GM23338 (cell line): ENCODE measurements around the gene THOC7. TPM values are rescaled to one million over a fixed set of nuclear protein-coding genes. Genes with fewer than 3 reads are reported as not detected.

Experiments
- ATAC-seq: fragments of 200-7000 bp; cut with Tn5 transposase; 3 replicates; pipeline ENCODE4 v1.9.1; 2020
- DNase-seq: peaks from one replicate; pipeline ENCODE4 v3.0.0-alpha.2; 2015; ENCODE audit warnings: low spot score
- H2AFZ ChIP-seq: fragments of 200-600 bp; sonication (generic); 2 replicates; pipeline ENCODE4 v1.8.0; 2016; ENCODE audit warnings: antibody characterized with exemption, mild to moderate bottlenecking, moderate library complexity
- H3F3A ChIP-seq: fragments of 200-600 bp; sonication (generic); replicated peaks from 2 replicates; pipeline ENCODE4 v1.8.0; 2017; ENCODE audit warnings: antibody characterized with exemption, mixed run types, low read depth
- H3K27ac ChIP-seq: fragments of 200-600 bp; sonication (generic); 2 replicates; pipeline ENCODE4 v1.6.1; 2016; ENCODE audit warnings: low read depth
- H3K27me3 ChIP-seq: fragments of 200-600 bp; sonication (generic); 2 replicates; pipeline ENCODE4 v1.8.0; 2016; ENCODE audit warnings: mild to moderate bottlenecking, mixed run types, moderate library complexity; ENCODE audit not compliant: insufficient read depth
- H3K36me3 ChIP-seq: fragments of 200-600 bp; sonication (generic); 2 replicates; pipeline ENCODE4 v1.8.0; 2016; ENCODE audit warnings: mild to moderate bottlenecking; ENCODE audit not compliant: insufficient read depth
- H3K4me1 ChIP-seq: fragments of 200-600 bp; sonication (generic); 2 replicates; pipeline ENCODE4 v1.8.0; 2016; ENCODE audit warnings: mild to moderate bottlenecking, moderate library complexity; ENCODE audit not compliant: insufficient read depth
- H3K4me2 ChIP-seq: fragments of 200-600 bp; sonication (generic); 2 replicates; pipeline ENCODE4 v1.7.1; 2017; ENCODE audit warnings: mixed run types
- H3K4me3 ChIP-seq: fragments of 200-600 bp; sonication (generic); 2 replicates; pipeline ENCODE4 v1.6.1; 2016; ENCODE audit warnings: mixed run types
- H3K79me2 ChIP-seq: fragments of 200-600 bp; sonication (generic); replicated peaks from 2 replicates; pipeline ENCODE4 v1.8.0; 2017; ENCODE audit warnings: mild to moderate bottlenecking; ENCODE audit not compliant: insufficient read depth
- H3K9me2 ChIP-seq: fragments of 200-600 bp; sonication (generic); 2 replicates; pipeline ENCODE4 v1.8.0; 2017; ENCODE audit not compliant: insufficient read depth
- H4K20me1 ChIP-seq: fragments of 200-600 bp; sonication (generic); replicated peaks from 2 replicates; pipeline ENCODE4 v1.8.0; 2017; ENCODE audit warnings: mild to moderate bottlenecking; ENCODE audit not compliant: insufficient read depth
- H3K27ac Mint-ChIP-seq: 2 replicates; pipeline ENCODE4 v1.8.0; 2020; ENCODE audit warnings: inconsistent platforms, mild to moderate bottlenecking, moderate library complexity, mixed read lengths
- H3K27me3 Mint-ChIP-seq: 3 replicates; pipeline ENCODE4 v1.8.0; 2022; ENCODE audit warnings: low read depth, mild to moderate bottlenecking, moderate library complexity, mixed read lengths, inconsistent platforms; ENCODE audit not compliant: insufficient read depth, poor library complexity
- H3K36me3 Mint-ChIP-seq: 3 replicates; pipeline ENCODE4 v1.8.0; 2021; ENCODE audit warnings: low read depth, mild to moderate bottlenecking, inconsistent platforms, moderate library complexity, mixed read lengths
- H3K4me1 Mint-ChIP-seq: 3 replicates; pipeline ENCODE4 v1.8.0; 2020; ENCODE audit warnings: mild to moderate bottlenecking, inconsistent platforms, mixed read lengths
- H3K4me3 Mint-ChIP-seq: 3 replicates; pipeline ENCODE4 v1.8.0; 2021; ENCODE audit warnings: moderate library complexity, mild to moderate bottlenecking, inconsistent platforms, mixed read lengths
- H3K9me3 Mint-ChIP-seq: 3 replicates; pipeline ENCODE4 v1.8.0; 2020; ENCODE audit warnings: moderate library complexity, mild to moderate bottlenecking, inconsistent platforms, mixed read lengths
- CREB1 ChIP-seq: fragments of 250-450 bp; sonication (Bioruptor Pico); IDR thresholded peaks from 2 replicates; pipeline ENCODE4 v1.5.0; 2020; ENCODE audit warnings: low read depth, mild to moderate bottlenecking, moderate library complexity
- EZH2 ChIP-seq: fragments of 200-600 bp; sonication (generic); IDR thresholded peaks from one replicate; pipeline ENCODE4 v1.8.0; 2017; ENCODE audit warnings: antibody characterized with exemption, mild to moderate bottlenecking, low read depth; ENCODE audit not compliant: unreplicated experiment
- EZH2phosphoT487 ChIP-seq: fragments of 200-600 bp; sonication (generic); IDR thresholded peaks from one replicate; pipeline ENCODE4 v1.8.1; 2018; ENCODE audit warnings: antibody characterized with exemption; ENCODE audit not compliant: unreplicated experiment
- JUNB ChIP-seq: IDR thresholded peaks from one replicate; pipeline ENCODE4 v1.6.1; 2016; ENCODE audit warnings: antibody characterized with exemption; ENCODE audit not compliant: unreplicated experiment
- NANOG ChIP-seq: IDR thresholded peaks from 2 replicates; pipeline ENCODE4 v1.6.1; 2016; ENCODE audit warnings: antibody characterized with exemption, borderline replicate concordance
- POLR2AphosphoS5 ChIP-seq: IDR thresholded peaks from 2 replicates; pipeline ENCODE4 v1.6.1; 2016; ENCODE audit warnings: antibody characterized with exemption, low read depth
- STAT1 ChIP-seq: IDR thresholded peaks from one replicate; pipeline ENCODE4 v1.6.1; 2016; ENCODE audit warnings: antibody characterized with exemption; ENCODE audit not compliant: unreplicated experiment
- ZNF114 ChIP-seq: fragments of 250-450 bp; sonication (Bioruptor Pico); IDR thresholded peaks from 2 replicates; pipeline ENCODE4 v1.5.0; 2020; ENCODE audit warnings: mild to moderate bottlenecking, moderate library complexity
- ZNF331 ChIP-seq: fragments of 250-450 bp; sonication (Bioruptor Pico); IDR thresholded peaks from 2 replicates; pipeline ENCODE4 v1.5.0; 2020; ENCODE audit warnings: low read depth, mild to moderate bottlenecking, moderate library complexity
- polyA plus RNA-seq: library from polyadenylated mRNA; unstranded; fragments of >200 nt; fragmentation: Nextera tagmentation; extraction: Ambion mirVana; gene quantifications from 2 replicates; pipeline ENCODE4 v1.2.1, GENCODE V29; 2016
- total RNA-seq: library from RNA; depleted of rRNA; stranded (reverse); fragments of >200 nt; shearing (Covaris generic); gene quantifications from 2 replicates; pipeline ENCODE4 v1.2.3, GENCODE V29; 2014
- TF ChIP-seq, protein P1 (sequence below): fragments of 250-450 bp; sonication (Bioruptor Pico); IDR thresholded peaks from 2 replicates; pipeline ENCODE4 v1.5.0; 2020; ENCODE audit warnings: mild to moderate bottlenecking, moderate library complexity
- TF ChIP-seq, protein P2 (sequence below), 2 experiments: fragments of 200-600 bp in 1 of 2; sonication (generic) in 1 of 2; conservative IDR thresholded peaks; 2 replicates each; pipeline versions ENCODE4 v1.5.1 to v1.6.1; 2016 to 2017; ENCODE audit warnings: antibody characterized with exemption in 2 of 2, low read depth in 2 of 2, mild to moderate bottlenecking in 2 of 2, moderate library complexity in 1 of 2
- TF ChIP-seq, protein P3 (sequence below): IDR thresholded peaks from one replicate; pipeline ENCODE4 v1.6.1; 2018; ENCODE audit warnings: antibody characterized with exemption; ENCODE audit not compliant: unreplicated experiment
- TF ChIP-seq, protein P4 (sequence below): IDR thresholded peaks from 2 replicates; pipeline ENCODE4 v1.6.1; 2016; ENCODE audit warnings: antibody characterized with exemption

The THOC7 gene
- total and polyA plus RNA-seq, 2 experiments from 2014 or later: 53.9 to 166 TPM

DNA sequence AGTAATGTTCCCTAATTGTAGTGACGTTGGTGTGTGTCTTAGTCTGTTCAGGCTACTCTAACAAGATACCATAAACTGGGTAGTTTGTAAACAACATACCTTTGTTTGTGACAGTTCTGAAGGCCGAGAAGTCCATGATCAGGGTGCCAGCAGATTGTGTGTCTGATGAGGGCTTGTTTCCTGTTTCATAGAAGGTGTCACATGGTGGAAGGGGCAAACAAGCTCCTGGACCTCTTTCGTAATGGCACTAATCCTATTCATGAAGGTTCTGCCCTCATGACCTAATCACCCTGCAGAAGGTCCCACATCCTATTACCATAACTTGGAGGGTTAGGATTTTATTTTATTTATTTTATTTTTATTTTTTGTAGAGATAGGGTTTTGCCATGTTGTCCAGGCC, 11.2 kb upstream of the THOC7 start (continued):
- TF ChIP-seq CREB1: no peak
- no peak for TF ChIP-seq ZNF114 (CRISPR knock-in tag)
- TF ChIP-seq NANOG: no peak

DNA sequence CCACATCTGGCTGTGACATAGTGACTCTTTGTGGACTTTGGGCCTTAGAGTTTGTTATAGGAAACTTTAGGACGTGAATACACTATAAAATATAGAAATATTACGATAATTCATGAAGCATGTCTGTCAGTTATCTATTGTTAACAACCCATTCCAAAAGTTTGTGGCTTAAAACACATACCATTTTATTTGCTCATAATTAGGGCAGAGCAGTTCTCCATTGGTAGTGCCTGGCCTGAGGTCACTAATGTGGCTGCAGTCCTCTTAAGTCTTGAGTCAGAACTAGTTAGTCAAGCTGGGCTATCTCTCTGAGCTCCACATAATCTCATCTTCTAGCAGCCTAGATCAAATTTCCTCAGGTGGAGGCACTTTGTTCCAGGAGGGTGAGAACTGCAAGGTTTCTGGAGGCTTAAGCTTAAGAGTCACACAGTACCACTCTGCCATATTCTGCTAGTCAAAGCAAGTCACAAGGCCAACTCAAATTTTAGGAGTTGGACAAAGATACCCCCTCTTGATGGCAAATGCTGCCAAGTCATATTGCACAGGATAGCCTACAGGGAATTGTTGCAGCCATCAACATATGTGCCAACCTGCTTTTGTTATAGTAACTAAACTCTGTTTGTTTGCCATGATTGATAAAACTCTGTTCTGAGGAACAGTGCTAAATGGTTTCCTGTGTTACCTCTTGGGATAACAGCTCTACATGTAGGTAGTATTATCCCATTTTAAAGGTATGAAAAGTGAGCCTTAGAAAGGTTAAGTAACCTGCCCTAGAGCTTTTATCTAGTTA, 8.7 kb upstream of the THOC7 start:
- no peaks in the 10 kb centered on the region for H3F3A ChIP-seq
- H3K27ac Mint-ChIP-seq: no peak overlapping the region
- peak; percentile 44; the same call in 2 of the 3 replicates for ATAC-seq
- no peak overlapping the region for H2AFZ ChIP-seq
- H3K9me3 Mint-ChIP-seq: no peaks in the 10 kb centered on the region
- peaks cover 99% of the 10 kb centered on the region for H3K79me2 ChIP-seq
- no peak overlapping the region for H3K4me3 ChIP-seq
- H3K4me1 ChIP-seq: peaks cover 16% of the 10 kb centered on the region
- no peak overlapping the region for H3K27ac ChIP-seq
- no peaks in the 10 kb centered on the region for H3K9me2 ChIP-seq
- no peaks in the 10 kb centered on the region for H3K36me3 ChIP-seq
- no peaks in the 10 kb centered on the region for H4K20me1 ChIP-seq
- no peaks in the 10 kb centered on the region for H3K36me3 Mint-ChIP-seq
- H3K4me2 ChIP-seq: no peak overlapping the region
- H3K4me3 Mint-ChIP-seq: no peak overlapping the region
- no peaks in the 10 kb centered on the region for H3K27me3 ChIP-seq
- no peak for DNase-seq
- H3K4me1 Mint-ChIP-seq: peaks cover 26% of the 10 kb centered on the region
- H3K27me3 Mint-ChIP-seq: no peaks in the 10 kb centered on the region
- TF ChIP-seq STAT1 (no peak), EZH2 (no peak), POLR2AphosphoS5 (no peak), JUNB (no peak), ZNF331 (no peak), ZNF114 (CRISPR knock-in tag) (no peak), EZH2phosphoT487 (no peak)
- TF ChIP-seq, protein P1, sequence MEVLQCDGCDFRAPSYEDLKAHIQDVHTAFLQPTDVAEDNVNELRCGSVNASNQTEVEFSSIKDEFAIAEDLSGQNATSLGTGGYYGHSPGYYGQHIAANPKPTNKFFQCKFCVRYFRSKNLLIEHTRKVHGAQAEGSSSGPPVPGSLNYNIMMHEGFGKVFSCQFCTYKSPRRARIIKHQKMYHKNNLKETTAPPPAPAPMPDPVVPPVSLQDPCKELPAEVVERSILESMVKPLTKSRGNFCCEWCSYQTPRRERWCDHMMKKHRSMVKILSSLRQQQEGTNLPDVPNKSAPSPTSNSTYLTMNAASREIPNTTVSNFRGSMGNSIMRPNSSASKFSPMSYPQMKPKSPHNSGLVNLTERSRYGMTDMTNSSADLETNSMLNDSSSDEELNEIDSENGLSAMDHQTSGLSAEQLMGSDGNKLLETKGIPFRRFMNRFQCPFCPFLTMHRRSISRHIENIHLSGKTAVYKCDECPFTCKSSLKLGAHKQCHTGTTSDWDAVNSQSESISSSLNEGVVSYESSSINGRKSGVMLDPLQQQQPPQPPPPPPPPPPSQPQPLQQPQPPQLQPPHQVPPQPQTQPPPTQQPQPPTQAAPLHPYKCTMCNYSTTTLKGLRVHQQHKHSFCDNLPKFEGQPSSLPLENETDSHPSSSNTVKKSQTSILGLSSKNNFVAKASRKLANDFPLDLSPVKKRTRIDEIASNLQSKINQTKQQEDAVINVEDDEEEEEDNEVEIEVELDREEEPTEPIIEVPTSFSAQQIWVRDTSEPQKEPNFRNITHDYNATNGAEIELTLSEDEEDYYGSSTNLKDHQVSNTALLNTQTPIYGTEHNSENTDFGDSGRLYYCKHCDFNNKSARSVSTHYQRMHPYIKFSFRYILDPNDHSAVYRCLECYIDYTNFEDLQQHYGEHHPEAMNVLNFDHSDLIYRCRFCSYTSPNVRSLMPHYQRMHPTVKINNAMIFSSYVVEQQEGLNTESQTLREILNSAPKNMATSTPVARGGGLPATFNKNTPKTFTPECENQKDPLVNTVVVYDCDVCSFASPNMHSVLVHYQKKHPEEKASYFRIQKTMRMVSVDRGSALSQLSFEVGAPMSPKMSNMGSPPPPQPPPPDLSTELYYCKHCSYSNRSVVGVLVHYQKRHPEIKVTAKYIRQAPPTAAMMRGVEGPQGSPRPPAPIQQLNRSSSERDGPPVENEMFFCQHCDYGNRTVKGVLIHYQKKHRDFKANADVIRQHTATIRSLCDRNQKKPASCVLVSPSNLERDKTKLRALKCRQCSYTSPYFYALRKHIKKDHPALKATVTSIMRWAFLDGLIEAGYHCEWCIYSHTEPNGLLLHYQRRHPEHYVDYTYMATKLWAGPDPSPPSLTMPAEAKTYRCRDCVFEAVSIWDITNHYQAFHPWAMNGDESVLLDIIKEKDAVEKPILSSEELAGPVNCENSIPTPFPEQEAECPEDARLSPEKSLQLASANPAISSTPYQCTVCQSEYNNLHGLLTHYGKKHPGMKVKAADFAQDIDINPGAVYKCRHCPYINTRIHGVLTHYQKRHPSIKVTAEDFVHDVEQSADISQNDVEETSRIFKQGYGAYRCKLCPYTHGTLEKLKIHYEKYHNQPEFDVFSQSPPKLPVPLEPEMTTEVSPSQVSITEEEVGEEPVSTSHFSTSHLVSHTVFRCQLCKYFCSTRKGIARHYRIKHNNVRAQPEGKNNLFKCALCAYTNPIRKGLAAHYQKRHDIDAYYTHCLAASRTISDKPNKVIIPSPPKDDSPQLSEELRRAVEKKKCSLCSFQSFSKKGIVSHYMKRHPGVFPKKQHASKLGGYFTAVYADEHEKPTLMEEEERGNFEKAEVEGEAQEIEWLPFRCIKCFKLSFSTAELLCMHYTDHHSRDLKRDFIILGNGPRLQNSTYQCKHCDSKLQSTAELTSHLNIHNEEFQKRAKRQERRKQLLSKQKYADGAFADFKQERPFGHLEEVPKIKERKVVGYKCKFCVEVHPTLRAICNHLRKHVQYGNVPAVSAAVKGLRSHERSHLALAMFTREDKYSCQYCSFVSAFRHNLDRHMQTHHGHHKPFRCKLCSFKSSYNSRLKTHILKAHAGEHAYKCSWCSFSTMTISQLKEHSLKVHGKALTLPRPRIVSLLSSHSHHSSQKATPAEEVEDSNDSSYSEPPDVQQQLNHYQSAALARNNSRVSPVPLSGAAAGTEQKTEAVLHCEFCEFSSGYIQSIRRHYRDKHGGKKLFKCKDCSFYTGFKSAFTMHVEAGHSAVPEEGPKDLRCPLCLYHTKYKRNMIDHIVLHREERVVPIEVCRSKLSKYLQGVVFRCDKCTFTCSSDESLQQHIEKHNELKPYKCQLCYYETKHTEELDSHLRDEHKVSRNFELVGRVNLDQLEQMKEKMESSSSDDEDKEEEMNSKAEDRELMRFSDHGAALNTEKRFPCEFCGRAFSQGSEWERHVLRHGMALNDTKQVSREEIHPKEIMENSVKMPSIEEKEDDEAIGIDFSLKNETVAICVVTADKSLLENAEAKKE: no peak
- TF ChIP-seq, protein P2, sequence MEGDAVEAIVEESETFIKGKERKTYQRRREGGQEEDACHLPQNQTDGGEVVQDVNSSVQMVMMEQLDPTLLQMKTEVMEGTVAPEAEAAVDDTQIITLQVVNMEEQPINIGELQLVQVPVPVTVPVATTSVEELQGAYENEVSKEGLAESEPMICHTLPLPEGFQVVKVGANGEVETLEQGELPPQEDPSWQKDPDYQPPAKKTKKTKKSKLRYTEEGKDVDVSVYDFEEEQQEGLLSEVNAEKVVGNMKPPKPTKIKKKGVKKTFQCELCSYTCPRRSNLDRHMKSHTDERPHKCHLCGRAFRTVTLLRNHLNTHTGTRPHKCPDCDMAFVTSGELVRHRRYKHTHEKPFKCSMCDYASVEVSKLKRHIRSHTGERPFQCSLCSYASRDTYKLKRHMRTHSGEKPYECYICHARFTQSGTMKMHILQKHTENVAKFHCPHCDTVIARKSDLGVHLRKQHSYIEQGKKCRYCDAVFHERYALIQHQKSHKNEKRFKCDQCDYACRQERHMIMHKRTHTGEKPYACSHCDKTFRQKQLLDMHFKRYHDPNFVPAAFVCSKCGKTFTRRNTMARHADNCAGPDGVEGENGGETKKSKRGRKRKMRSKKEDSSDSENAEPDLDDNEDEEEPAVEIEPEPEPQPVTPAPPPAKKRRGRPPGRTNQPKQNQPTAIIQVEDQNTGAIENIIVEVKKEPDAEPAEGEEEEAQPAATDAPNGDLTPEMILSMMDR (conservative IDR thresholded peaks at IDR 0.05; ENCODE audit: low read depth in 2 of 2): no peak
- TF ChIP-seq, protein P3, sequence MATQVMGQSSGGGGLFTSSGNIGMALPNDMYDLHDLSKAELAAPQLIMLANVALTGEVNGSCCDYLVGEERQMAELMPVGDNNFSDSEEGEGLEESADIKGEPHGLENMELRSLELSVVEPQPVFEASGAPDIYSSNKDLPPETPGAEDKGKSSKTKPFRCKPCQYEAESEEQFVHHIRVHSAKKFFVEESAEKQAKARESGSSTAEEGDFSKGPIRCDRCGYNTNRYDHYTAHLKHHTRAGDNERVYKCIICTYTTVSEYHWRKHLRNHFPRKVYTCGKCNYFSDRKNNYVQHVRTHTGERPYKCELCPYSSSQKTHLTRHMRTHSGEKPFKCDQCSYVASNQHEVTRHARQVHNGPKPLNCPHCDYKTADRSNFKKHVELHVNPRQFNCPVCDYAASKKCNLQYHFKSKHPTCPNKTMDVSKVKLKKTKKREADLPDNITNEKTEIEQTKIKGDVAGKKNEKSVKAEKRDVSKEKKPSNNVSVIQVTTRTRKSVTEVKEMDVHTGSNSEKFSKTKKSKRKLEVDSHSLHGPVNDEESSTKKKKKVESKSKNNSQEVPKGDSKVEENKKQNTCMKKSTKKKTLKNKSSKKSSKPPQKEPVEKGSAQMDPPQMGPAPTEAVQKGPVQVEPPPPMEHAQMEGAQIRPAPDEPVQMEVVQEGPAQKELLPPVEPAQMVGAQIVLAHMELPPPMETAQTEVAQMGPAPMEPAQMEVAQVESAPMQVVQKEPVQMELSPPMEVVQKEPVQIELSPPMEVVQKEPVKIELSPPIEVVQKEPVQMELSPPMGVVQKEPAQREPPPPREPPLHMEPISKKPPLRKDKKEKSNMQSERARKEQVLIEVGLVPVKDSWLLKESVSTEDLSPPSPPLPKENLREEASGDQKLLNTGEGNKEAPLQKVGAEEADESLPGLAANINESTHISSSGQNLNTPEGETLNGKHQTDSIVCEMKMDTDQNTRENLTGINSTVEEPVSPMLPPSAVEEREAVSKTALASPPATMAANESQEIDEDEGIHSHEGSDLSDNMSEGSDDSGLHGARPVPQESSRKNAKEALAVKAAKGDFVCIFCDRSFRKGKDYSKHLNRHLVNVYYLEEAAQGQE: no peak
- TF ChIP-seq, protein P4, sequence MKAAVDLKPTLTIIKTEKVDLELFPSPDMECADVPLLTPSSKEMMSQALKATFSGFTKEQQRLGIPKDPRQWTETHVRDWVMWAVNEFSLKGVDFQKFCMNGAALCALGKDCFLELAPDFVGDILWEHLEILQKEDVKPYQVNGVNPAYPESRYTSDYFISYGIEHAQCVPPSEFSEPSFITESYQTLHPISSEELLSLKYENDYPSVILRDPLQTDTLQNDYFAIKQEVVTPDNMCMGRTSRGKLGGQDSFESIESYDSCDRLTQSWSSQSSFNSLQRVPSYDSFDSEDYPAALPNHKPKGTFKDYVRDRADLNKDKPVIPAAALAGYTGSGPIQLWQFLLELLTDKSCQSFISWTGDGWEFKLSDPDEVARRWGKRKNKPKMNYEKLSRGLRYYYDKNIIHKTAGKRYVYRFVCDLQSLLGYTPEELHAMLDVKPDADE: no peak
